Upper lobe of left lung (tissue), 6 donors: Measurements from ENCODE around the gene TMEM52. TPM values are rescaled to one million over a fixed set of nuclear protein-coding genes. Genes with fewer than 3 reads are reported as not detected.

Experiments used
- ATAC-seq, 2 donors: fragments of 200-7000 bp; cut with Tn5 transposase; one replicate each; pipeline ENCODE4 v1.9.1; 2022; ENCODE audit warnings: mild to moderate bottlenecking in 2 of 2, moderate library complexity in 2 of 2; ENCODE audit not compliant: low FRiP score in 2 of 2
- DNase-seq, 2 donors: peaks; one replicate each; pipeline ENCODE4 v3.0.0-alpha.2; 2019 to 2020
- H3K27ac ChIP-seq, 4 donors: fragments of 200-600 bp; sonication (generic); one replicate each; pipeline ENCODE4 v1.5.1; 2016 to 2019
- H3K27me3 ChIP-seq, 4 donors: fragments of 200-600 bp; sonication (generic); one replicate each; pipeline ENCODE4 v1.5.1; 2017 to 2019
- H3K36me3 ChIP-seq, 4 donors: fragments of 200-600 bp; sonication (generic); one replicate each; pipeline ENCODE4 v1.5.1; 2016 to 2019
- H3K4me1 ChIP-seq, 4 donors: fragments of 200-600 bp; sonication (generic); one replicate each; pipeline ENCODE4 v1.5.1; 2018 to 2019
- H3K4me3 ChIP-seq, 4 donors: fragments of 200-600 bp; sonication (generic); one replicate each; pipeline ENCODE4 v1.5.1; 2017 to 2019; ENCODE audit warnings: mild to moderate bottlenecking in 2 of 4, moderate library complexity in 1 of 4
- H3K9me3 ChIP-seq, 4 donors: fragments of 200-600 bp; sonication (generic); one replicate each; pipeline ENCODE4 v1.5.1; 2018 to 2019
- EP300 ChIP-seq, 4 donors: sonication (generic); formaldehyde crosslinking; IDR thresholded peaks; one replicate each; pipeline ENCODE4 v1.5.1; 2017; ENCODE audit warnings: antibody characterized with exemption in 4 of 4, control low read depth in 2 of 4
- POLR2A ChIP-seq, 4 donors: fragments of 450-650 bp; IDR thresholded peaks; one replicate each; pipeline ENCODE4 v1.5.1; 2016 to 2017; ENCODE audit warnings: antibody characterized with exemption in 4 of 4, mild to moderate bottlenecking in 2 of 4
- POLR2AphosphoS5 ChIP-seq, 2 donors: sonication (generic); formaldehyde crosslinking; IDR thresholded peaks; one replicate each; pipeline ENCODE4 v1.5.1; 2017; ENCODE audit warnings: antibody characterized with exemption in 2 of 2
- WGBS, 2 donors: methylation state at CpG; one replicate each; pipeline ENCODE4 v1.1.5; 2017 to 2018; 5-methylcytosine and 5-hydroxymethylcytosine counted together
- total RNA-seq, 6 donors: library from RNA; depleted of rRNA in 4 of 6; stranded (reverse); fragments of >200 nt in 4 of 6; gene quantifications; one replicate each; pipeline versions ENCODE4 v1.1.0 to v1.2.1, GENCODE V29; 2016 to 2021
- TF ChIP-seq, protein P1 (sequence below), 6 experiments: fragments of 450-650 bp in 4 of 6; fragments of 200-600 bp in 2 of 6; sonication (generic) in 2 of 6; IDR thresholded peaks; one replicate each; pipeline ENCODE4 v1.5.1; 2016 to 2019; ENCODE audit warnings: antibody characterized with exemption in 6 of 6
- donor health status: DM: no; HTN: no; CAD: no; lungs with moderate emphysema.
- donor health status: DM: no; HTN: yes; CAD: no; lungs with severe emphysema.

The TMEM52 gene
- total RNA-seq, 6 donors from 2014 or later, result 0.59 to 3.8 (median 2.7) TPM; not detected in 1

DNA sequence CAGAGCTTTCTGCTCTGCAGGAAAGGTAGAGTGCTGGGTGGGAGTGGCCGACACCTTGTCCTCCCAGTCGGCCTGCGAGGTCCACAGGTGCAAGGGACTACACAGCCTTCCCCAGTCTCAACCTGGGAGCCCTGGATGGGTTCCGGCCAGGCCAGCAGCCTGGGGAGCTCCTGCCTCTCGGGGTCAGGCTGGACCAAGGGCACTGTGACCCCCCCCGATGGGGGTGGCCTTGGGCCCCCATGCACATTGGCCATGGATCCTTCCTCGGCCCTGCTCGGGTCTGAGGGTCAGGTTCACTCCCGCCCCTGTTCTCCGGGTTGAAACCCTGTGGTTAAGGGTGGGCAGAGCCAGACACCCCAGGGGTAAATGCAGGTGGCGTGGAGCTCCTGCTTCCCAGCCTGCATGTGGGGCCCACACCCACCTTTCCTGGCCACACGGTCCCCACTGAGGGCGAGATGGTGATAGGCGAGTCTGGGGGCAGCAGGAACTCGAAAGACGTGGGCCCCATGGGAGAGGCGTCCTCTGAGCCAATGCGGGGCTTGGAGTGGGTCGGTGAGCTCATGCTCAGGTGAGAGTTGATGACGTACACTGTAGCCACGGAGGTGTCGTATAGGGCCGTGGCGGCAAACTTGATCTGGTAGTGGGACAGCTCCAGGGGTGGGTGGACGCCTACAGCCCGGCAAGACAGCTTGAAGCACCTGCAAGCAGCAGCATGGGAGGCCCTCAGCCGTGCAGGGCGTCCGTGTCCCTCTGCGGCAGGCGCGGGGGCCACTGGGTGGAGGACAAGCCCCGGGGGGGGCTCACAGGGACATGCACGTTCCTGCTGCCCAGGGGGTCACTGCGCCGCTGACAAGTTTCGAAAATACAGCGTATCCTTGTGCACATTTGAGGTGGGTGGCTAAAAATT is 10.8 kb upstream of the TMEM52 start:
- no peaks in the 10 kb centered on the region for H3K36me3 ChIP-seq
- TF ChIP-seq POLR2AphosphoS5 (IDR thresholded peaks at IDR 0.05) (no peak), EP300 (IDR thresholded peaks at IDR 0.05) (no peak), POLR2A (IDR thresholded peaks at IDR 0.05) (no peak)
- TF ChIP-seq, protein P1, sequence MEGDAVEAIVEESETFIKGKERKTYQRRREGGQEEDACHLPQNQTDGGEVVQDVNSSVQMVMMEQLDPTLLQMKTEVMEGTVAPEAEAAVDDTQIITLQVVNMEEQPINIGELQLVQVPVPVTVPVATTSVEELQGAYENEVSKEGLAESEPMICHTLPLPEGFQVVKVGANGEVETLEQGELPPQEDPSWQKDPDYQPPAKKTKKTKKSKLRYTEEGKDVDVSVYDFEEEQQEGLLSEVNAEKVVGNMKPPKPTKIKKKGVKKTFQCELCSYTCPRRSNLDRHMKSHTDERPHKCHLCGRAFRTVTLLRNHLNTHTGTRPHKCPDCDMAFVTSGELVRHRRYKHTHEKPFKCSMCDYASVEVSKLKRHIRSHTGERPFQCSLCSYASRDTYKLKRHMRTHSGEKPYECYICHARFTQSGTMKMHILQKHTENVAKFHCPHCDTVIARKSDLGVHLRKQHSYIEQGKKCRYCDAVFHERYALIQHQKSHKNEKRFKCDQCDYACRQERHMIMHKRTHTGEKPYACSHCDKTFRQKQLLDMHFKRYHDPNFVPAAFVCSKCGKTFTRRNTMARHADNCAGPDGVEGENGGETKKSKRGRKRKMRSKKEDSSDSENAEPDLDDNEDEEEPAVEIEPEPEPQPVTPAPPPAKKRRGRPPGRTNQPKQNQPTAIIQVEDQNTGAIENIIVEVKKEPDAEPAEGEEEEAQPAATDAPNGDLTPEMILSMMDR (IDR thresholded peaks at IDR 0.05), result no peak
- no peaks in the 10 kb centered on the region for H3K27me3 ChIP-seq
- H3K27ac ChIP-seq, result no peak overlapping the region
- WGBS, 2 donors, result 86 to 89% methylated on average over 12 to 38 of the region's 38 CpGs
- ATAC-seq (peak; percentile 8 to 26), DNase-seq (peak in 1 of 2 donors; percentile 84)
- H3K4me3 ChIP-seq, result no peak overlapping the region
- no peaks in the 10 kb centered on the region for H3K9me3 ChIP-seq
- H3K4me1 ChIP-seq, result peaks cover 3 to 11% (median 5%) of the 10 kb centered on the region in 4 donors

DNA sequence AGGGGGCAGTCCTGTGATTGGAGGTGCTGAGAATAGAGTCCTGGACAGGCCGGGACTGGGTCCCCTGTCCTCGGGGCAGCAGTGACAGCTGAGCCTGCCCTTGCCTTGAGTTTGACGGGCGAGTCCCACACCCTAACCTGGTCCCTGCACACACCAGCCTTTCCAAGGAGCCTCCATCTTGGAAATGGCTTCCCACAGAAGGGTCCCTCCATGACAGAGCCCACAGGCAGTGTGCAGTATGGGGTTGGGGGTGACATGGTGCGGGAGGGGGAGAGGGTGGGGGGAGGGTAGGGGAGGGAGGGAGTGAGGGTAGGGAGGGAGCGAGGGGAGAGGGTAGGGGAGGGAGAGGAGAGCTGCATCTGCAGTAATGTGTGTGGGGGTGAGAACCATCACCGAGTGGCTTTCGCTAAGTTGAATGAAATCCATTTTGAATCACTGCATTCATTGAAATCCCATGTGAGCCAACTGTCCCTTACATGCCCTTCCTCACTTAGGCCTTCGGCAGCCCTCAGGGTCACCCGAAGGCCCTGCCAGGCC is 10.1 kb upstream of the TMEM52 start:
- WGBS, 2 donors, result 62 to 80% methylated on average over 5 to 8 of the region's 10 CpGs
- Histone ChIP-seq H3K27ac (no peak overlapping the region), H3K4me3 (no peak overlapping the region), H3K9me3 (no peaks in the 10 kb centered on the region), H3K27me3 (no peaks in the 10 kb centered on the region), H3K36me3 (no peaks in the 10 kb centered on the region), H3K4me1 (peaks cover 3 to 15% (median 5%) of the 10 kb centered on the region in 4 donors)
- ATAC-seq, result no peak
- TF ChIP-seq EP300 (IDR thresholded peaks at IDR 0.05), result no peak
- TF ChIP-seq, protein P1 (IDR thresholded peaks at IDR 0.05), result no peak
- DNase-seq, result no peak

GRCh38 chr1:1928231-1929101 is 9.4 kb upstream of the TMEM52 start:
- DNase-seq (peak in 1 of 2 donors; percentile 55), ATAC-seq (no peak)
- Histone ChIP-seq H3K9me3 (no peaks in the 10 kb centered on the region), H3K27me3 (no peaks in the 10 kb centered on the region), H3K4me3 (no peak overlapping the region), H3K4me1 (peaks cover 3 to 15% (median 5%) of the 10 kb centered on the region in 4 donors), H3K27ac (no peak overlapping the region), H3K36me3 (no peaks in the 10 kb centered on the region)
- TF ChIP-seq, protein P1 (IDR thresholded peaks at IDR 0.05), result no peak
- no peak for TF ChIP-seq POLR2A (IDR thresholded peaks at IDR 0.05)
- no peak for TF ChIP-seq POLR2AphosphoS5 (IDR thresholded peaks at IDR 0.05)
- no peak for TF ChIP-seq EP300 (IDR thresholded peaks at IDR 0.05)
- WGBS, 2 donors, result 65 to 68% methylated on average over 16 to 31 of the region's 34 CpGs

DNA sequence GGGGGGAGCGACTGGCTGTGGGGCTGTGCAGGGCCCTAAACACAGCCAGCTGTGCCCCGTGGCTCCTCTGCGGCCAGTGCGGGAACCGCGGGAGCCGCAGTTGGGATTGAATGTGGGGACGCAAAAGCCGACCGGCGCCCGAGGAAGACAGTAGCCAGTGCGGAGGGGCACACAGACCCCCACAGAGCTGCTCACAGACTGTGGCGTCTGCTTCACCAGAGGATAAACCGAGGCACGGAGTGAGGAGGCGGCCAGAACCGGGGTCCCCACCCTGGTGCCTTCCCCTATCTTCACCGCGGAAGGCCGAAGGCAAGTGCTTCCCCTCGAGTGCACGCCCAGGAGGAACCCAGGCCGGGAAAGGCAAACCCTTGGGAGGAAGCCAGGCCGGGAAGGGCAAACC is 8.7 kb upstream of the TMEM52 start:
- Histone ChIP-seq H3K9me3 (no peaks in the 10 kb centered on the region), H3K27me3 (no peaks in the 10 kb centered on the region), H3K27ac (peak overlapping the region in 2 of 4 donors; percentile 30 to 57), H3K4me3 (no peak overlapping the region), H3K4me1 (peaks cover 3 to 15% (median 5%) of the 10 kb centered on the region in 4 donors), H3K36me3 (no peaks in the 10 kb centered on the region)
- 80 to 81% methylated on average over 8 to 25 of the region's 25 CpGs for WGBS, 2 donors
- DNase-seq (peak in 1 of 2 donors; percentile 66), ATAC-seq (no peak)
- TF ChIP-seq POLR2A (IDR thresholded peaks at IDR 0.05) (no peak), EP300 (IDR thresholded peaks at IDR 0.05) (no peak), POLR2AphosphoS5 (IDR thresholded peaks at IDR 0.05) (no peak)
- TF ChIP-seq, protein P1 (IDR thresholded peaks at IDR 0.05), result no peak
